ENCODE results near the gene VAV3. TPM values are rescaled to one million over a fixed set of nuclear protein-coding genes. Genes with fewer than 3 reads are reported as not detected.

VAV3 gene
- total and polyA plus RNA-seq, 2 donors (not counting 1 experiment from before 2014, with no cell fraction given): not detected

DNA sequence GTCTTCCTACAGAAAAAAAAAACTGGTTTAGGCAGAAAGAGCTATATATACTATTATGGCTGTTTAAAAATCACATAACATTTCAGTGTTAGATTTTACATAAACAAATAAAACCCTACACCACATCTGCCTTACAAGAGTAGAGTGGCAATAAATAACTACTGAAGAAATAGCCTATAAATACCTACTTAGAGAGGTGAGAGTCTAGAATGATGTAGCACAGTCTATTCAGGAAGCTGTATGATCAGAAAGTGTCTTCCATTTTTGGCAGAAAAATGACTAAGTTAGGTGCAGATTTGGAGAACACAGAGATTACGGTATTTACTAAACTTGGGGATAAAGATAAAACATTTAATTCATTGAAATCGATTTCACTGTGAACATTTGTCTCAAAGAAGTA is 75.5 kb downstream of the VAV3 start:
- no peaks in the 10 kb centered on the region for H3K36me3 ChIP-seq (ENCODE audit: control insufficient read depth, insufficient read depth, low read length)
- H3K4me1 ChIP-seq (ENCODE audit: control insufficient read depth, extremely low read depth, insufficient read depth, low read length): no peaks in the 10 kb centered on the region
- DNase-seq (ENCODE audit: low read depth in 2 of 2): no peak
- H4K20me1 ChIP-seq (ENCODE audit: control insufficient read depth, extremely low read depth, insufficient read depth, low read length): no peaks in the 10 kb centered on the region
- no peaks in the 10 kb centered on the region for H3K9me3 ChIP-seq (ENCODE audit: control insufficient read depth, insufficient read depth, low read depth, low read length)
- TF ChIP-seq, protein P1, sequence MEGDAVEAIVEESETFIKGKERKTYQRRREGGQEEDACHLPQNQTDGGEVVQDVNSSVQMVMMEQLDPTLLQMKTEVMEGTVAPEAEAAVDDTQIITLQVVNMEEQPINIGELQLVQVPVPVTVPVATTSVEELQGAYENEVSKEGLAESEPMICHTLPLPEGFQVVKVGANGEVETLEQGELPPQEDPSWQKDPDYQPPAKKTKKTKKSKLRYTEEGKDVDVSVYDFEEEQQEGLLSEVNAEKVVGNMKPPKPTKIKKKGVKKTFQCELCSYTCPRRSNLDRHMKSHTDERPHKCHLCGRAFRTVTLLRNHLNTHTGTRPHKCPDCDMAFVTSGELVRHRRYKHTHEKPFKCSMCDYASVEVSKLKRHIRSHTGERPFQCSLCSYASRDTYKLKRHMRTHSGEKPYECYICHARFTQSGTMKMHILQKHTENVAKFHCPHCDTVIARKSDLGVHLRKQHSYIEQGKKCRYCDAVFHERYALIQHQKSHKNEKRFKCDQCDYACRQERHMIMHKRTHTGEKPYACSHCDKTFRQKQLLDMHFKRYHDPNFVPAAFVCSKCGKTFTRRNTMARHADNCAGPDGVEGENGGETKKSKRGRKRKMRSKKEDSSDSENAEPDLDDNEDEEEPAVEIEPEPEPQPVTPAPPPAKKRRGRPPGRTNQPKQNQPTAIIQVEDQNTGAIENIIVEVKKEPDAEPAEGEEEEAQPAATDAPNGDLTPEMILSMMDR (conservative IDR thresholded peaks at IDR 0.05 in 1 of 2, IDR thresholded peaks at IDR 0.05 in 1 of 2; ENCODE audit: low read depth in 1 of 2, low read length in 2 of 2): no peak
- TF ChIP-seq EZH2 (IDR thresholded peaks at IDR 0.05; ENCODE audit: low read length, missing control alignments): no peak
- H3K9ac ChIP-seq (ENCODE audit: insufficient read depth, low read length): no peak overlapping the region
- H3K27ac ChIP-seq (ENCODE audit: insufficient read depth, low read length): no peak overlapping the region
- H3K4me3 ChIP-seq (replicated peaks in 1 of 4; ENCODE audit: control extremely low read depth in 1 of 4, insufficient read depth in 1 of 4, low read depth in 3 of 4, low read length in 4 of 4): no peak overlapping the region
- no peaks in the 10 kb centered on the region for H3K27me3 ChIP-seq (ENCODE audit: control insufficient read depth, insufficient read depth, low read length)
- H2AFZ ChIP-seq (ENCODE audit: low read length): no peak overlapping the region
- H3K79me2 ChIP-seq (ENCODE audit: control insufficient read depth, insufficient read depth, low read length): no peaks in the 10 kb centered on the region
- no peak overlapping the region for H3K4me2 ChIP-seq (ENCODE audit: extremely low read depth, insufficient read depth, low read length)

DNA sequence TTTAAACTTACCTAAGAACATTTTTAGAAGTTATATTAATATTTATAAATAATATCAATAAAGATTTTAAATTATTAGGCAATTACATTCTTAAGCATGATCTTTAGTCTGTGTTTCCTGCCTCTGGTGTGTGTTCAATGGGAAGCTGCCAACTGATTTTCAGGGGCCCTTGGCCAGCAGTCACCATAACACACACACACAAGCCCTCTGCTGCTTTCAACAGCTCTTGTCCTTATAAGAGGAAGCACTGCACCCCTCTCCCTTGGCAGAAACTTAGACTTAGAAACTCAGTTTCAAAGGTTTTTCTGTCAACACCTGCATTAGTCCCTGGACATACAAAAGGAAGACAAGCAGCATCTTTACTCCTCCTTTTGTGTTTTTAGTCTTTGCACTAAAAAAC is 81.4 kb downstream of the VAV3 start:
- no peak for TF ChIP-seq EZH2 (IDR thresholded peaks at IDR 0.05; ENCODE audit: low read length, missing control alignments)
- TF ChIP-seq, protein P1 (conservative IDR thresholded peaks at IDR 0.05 in 1 of 2, IDR thresholded peaks at IDR 0.05 in 1 of 2; ENCODE audit: low read depth in 1 of 2, low read length in 2 of 2): no peak
- H3K4me2 ChIP-seq (ENCODE audit: extremely low read depth, insufficient read depth, low read length): no peak overlapping the region

DNA sequence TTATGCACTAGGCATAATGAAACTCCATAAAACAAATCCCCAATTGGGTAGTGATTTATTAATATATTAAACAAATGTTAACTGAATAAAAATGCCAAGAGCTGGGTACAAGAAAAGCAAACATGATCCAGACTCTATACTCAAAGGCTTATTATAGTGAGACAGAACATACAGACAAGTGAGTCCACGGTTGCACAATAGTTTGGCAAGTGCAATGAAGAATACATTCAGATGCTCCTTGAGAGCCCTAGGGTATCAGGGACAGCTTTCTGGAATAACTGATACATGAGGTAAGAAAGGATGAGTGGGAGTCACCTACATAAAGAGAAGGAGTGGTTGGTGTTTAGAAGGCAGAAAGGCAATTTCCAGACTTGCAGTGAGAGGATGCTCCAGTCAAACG is 85.1 kb downstream of the VAV3 start:
- Histone ChIP-seq H3K27me3 (ENCODE audit: control insufficient read depth, insufficient read depth, low read length) (no peaks in the 10 kb centered on the region), H3K36me3 (ENCODE audit: control insufficient read depth, insufficient read depth, low read length) (no peaks in the 10 kb centered on the region), H3K79me2 (ENCODE audit: control insufficient read depth, insufficient read depth, low read length) (no peaks in the 10 kb centered on the region), H3K9me3 (ENCODE audit: control insufficient read depth, insufficient read depth, low read depth, low read length) (no peaks in the 10 kb centered on the region), H3K4me2 (ENCODE audit: extremely low read depth, insufficient read depth, low read length) (no peak overlapping the region), H3K4me3 (replicated peaks in 1 of 4; ENCODE audit: control extremely low read depth in 1 of 4, insufficient read depth in 1 of 4, low read depth in 3 of 4, low read length in 4 of 4) (no peak overlapping the region), H4K20me1 (ENCODE audit: control insufficient read depth, extremely low read depth, insufficient read depth, low read length) (no peaks in the 10 kb centered on the region), H3K4me1 (ENCODE audit: control insufficient read depth, extremely low read depth, insufficient read depth, low read length) (no peaks in the 10 kb centered on the region), H3K9ac (ENCODE audit: insufficient read depth, low read length) (no peak overlapping the region), H2AFZ (ENCODE audit: low read length) (no peak overlapping the region), H3K27ac (ENCODE audit: insufficient read depth, low read length) (no peak overlapping the region)
- no peak for DNase-seq (ENCODE audit: low read depth in 2 of 2)
- TF ChIP-seq EZH2 (IDR thresholded peaks at IDR 0.05; ENCODE audit: low read length, missing control alignments): no peak
- TF ChIP-seq, protein P1 (conservative IDR thresholded peaks at IDR 0.05 in 1 of 2, IDR thresholded peaks at IDR 0.05 in 1 of 2; ENCODE audit: low read depth in 1 of 2, low read length in 2 of 2): no peak

More for the DNA sequence above, 81.4 kb downstream of the VAV3 start:
- Histone ChIP-seq H3K79me2 (ENCODE audit: control insufficient read depth, insufficient read depth, low read length) (no peaks in the 10 kb centered on the region), H3K9me3 (ENCODE audit: control insufficient read depth, insufficient read depth, low read depth, low read length) (no peaks in the 10 kb centered on the region), H4K20me1 (ENCODE audit: control insufficient read depth, extremely low read depth, insufficient read depth, low read length) (no peaks in the 10 kb centered on the region), H3K36me3 (ENCODE audit: control insufficient read depth, insufficient read depth, low read length) (no peaks in the 10 kb centered on the region), H3K9ac (ENCODE audit: insufficient read depth, low read length) (no peak overlapping the region), H3K27me3 (ENCODE audit: control insufficient read depth, insufficient read depth, low read length) (no peaks in the 10 kb centered on the region), H3K27ac (ENCODE audit: insufficient read depth, low read length) (no peak overlapping the region), H2AFZ (ENCODE audit: low read length) (no peak overlapping the region), H3K4me1 (ENCODE audit: control insufficient read depth, extremely low read depth, insufficient read depth, low read length) (no peaks in the 10 kb centered on the region), H3K4me3 (replicated peaks in 1 of 4; ENCODE audit: control extremely low read depth in 1 of 4, insufficient read depth in 1 of 4, low read depth in 3 of 4, low read length in 4 of 4) (no peak overlapping the region)
- DNase-seq (ENCODE audit: low read depth in 2 of 2): peak in 1 of 2 donors; percentile 5

Data from fibroblast of lung (primary cell).